ENCODE measurements around the gene KCNAB1.

DNA sequence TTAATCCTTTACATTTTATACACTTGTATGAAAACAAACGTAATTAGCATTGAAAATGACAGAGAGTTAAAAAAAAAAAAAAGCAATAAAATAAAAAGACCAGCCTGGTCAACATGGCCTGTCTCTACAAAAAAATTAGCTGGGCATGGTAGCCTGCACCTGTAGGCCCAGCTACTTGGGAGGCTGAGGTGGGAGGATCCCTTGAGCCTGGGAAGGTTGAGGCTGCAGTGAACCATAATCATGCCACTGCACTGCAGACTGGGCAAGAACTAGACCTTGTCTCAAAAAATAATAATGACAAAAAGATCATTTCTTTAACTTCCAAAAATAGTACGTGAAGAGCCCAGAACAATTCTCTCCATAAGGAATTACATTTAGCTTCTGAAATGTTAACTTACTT, 432.6 kb downstream of the KCNAB1 start:
- TF ChIP-seq, protein P1, sequence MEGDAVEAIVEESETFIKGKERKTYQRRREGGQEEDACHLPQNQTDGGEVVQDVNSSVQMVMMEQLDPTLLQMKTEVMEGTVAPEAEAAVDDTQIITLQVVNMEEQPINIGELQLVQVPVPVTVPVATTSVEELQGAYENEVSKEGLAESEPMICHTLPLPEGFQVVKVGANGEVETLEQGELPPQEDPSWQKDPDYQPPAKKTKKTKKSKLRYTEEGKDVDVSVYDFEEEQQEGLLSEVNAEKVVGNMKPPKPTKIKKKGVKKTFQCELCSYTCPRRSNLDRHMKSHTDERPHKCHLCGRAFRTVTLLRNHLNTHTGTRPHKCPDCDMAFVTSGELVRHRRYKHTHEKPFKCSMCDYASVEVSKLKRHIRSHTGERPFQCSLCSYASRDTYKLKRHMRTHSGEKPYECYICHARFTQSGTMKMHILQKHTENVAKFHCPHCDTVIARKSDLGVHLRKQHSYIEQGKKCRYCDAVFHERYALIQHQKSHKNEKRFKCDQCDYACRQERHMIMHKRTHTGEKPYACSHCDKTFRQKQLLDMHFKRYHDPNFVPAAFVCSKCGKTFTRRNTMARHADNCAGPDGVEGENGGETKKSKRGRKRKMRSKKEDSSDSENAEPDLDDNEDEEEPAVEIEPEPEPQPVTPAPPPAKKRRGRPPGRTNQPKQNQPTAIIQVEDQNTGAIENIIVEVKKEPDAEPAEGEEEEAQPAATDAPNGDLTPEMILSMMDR (optimal IDR thresholded peaks at IDR 0.05 in 1 of 3, IDR thresholded peaks at IDR 0.05 in 1 of 3, conservative IDR thresholded peaks at IDR 0.05 in 1 of 3; ENCODE audit: extremely low read depth in 1 of 3, insufficient read depth in 2 of 3, low read length in 3 of 3), result no peak
- TF ChIP-seq EZH2 (IDR thresholded peaks at IDR 0.05; ENCODE audit: low read length), result no peak

Measured in keratinocyte (primary cell).